ENCODE results near the gene TTLL1.

DNA sequence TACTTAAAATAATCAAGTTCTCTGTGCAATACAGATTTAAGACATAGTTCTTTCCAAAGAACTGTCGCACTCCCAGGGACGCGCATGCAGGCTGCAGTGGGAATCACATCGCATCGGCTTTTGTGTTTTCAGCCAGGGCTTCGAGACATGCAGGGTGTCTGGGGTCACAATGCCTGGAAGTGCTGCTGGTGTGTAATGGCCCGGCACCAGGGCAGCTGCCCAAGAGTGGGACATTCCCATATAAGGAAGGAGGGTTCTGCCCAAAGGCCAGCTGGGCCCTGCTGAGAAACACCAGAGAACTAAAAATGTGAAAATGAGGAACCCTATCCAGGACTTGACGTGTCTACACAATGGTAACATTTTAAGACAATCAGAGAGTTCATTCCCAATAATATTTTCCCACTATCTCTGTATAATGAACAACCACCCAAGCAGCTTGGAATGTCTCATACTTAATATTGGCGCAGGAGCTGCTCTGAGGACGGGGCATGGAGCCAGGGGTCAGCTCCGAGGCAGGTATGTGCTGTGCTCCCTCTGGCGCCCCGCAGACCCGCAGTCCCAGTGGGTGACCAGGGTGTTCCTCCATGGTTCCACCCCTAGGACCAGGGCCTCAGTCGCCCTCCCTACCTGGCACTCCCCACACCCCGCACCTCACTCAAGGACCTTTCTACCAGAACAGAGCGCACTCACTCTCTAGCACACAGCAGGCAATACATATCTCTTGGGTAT is 42.7 kb upstream of the TTLL1 start:
- TF ChIP-seq, protein P1, sequence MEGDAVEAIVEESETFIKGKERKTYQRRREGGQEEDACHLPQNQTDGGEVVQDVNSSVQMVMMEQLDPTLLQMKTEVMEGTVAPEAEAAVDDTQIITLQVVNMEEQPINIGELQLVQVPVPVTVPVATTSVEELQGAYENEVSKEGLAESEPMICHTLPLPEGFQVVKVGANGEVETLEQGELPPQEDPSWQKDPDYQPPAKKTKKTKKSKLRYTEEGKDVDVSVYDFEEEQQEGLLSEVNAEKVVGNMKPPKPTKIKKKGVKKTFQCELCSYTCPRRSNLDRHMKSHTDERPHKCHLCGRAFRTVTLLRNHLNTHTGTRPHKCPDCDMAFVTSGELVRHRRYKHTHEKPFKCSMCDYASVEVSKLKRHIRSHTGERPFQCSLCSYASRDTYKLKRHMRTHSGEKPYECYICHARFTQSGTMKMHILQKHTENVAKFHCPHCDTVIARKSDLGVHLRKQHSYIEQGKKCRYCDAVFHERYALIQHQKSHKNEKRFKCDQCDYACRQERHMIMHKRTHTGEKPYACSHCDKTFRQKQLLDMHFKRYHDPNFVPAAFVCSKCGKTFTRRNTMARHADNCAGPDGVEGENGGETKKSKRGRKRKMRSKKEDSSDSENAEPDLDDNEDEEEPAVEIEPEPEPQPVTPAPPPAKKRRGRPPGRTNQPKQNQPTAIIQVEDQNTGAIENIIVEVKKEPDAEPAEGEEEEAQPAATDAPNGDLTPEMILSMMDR (optimal IDR thresholded peaks at IDR 0.05 in 1 of 3, IDR thresholded peaks at IDR 0.05 in 1 of 3, conservative IDR thresholded peaks at IDR 0.05 in 1 of 3; ENCODE audit: extremely low read depth in 1 of 3, insufficient read depth in 2 of 3, low read length in 3 of 3) = no peak
- TF ChIP-seq EZH2 (IDR thresholded peaks at IDR 0.05; ENCODE audit: low read length) = no peak
